ENCODE measurements around the gene ZNF230. TPM values are rescaled to one million over a fixed set of nuclear protein-coding genes. Genes with fewer than 3 reads are reported as not detected.

ZNF230 gene
- polyA plus RNA-seq, 1 donor (not counting 4 experiments of a cell fraction or from before 2014, with no cell fraction given), result 2.9 TPM

GRCh38 chr19:43984687-43985000, 18.1 kb upstream of the ZNF230 start:
- Histone ChIP-seq H3K9me3 (ENCODE audit: control insufficient read depth, low read depth, low read length) (no peaks in the 10 kb centered on the region), H3K27me3 (ENCODE audit: control insufficient read depth, extremely low read depth, insufficient read depth, low read length) (no peaks in the 10 kb centered on the region), H4K20me1 (ENCODE audit: control insufficient read depth, extremely low read depth, insufficient read depth, low read length) (no peaks in the 10 kb centered on the region), H3K79me2 (ENCODE audit: control insufficient read depth, insufficient read depth, low read length) (peaks cover 18% of the 10 kb centered on the region), H2AFZ (ENCODE audit: control insufficient read depth, low read length) (peak overlapping the region; percentile 95), H3K4me2 (ENCODE audit: control insufficient read depth, extremely low read depth, insufficient read depth, low read depth, low read length) (peak overlapping the region; percentile 86), H3K4me1 (ENCODE audit: control insufficient read depth, extremely low read depth, insufficient read depth, low read length) (no peaks in the 10 kb centered on the region), H3K4me3 (ENCODE audit: control insufficient read depth in 2 of 3, extremely low read depth in 1 of 3, insufficient read depth in 2 of 3, low read depth in 1 of 3, low read length in 3 of 3) (peak overlapping the region; percentile 82 to 91 (median 89)), H3K36me3 (ENCODE audit: control insufficient read depth in 2 of 2, extremely low read depth in 1 of 2, insufficient read depth in 2 of 2, low read length in 2 of 2) (peaks cover 6 to 7% of the 10 kb centered on the region in 2 experiments), H3K9ac (ENCODE audit: control insufficient read depth, extremely low read depth, insufficient read depth, low read length) (peak overlapping the region; percentile 78), H3K27ac (ENCODE audit: control insufficient read depth, insufficient read depth, low read length) (peak overlapping the region; percentile 70), H3K9me1 (ENCODE audit: control insufficient read depth, extremely low read depth, insufficient read depth, low read length) (no peaks in the 10 kb centered on the region)
- DNase-seq (ENCODE audit: low read depth, low spot score) (no peak), FAIRE-seq (no peak)
- TF ChIP-seq, protein P1, sequence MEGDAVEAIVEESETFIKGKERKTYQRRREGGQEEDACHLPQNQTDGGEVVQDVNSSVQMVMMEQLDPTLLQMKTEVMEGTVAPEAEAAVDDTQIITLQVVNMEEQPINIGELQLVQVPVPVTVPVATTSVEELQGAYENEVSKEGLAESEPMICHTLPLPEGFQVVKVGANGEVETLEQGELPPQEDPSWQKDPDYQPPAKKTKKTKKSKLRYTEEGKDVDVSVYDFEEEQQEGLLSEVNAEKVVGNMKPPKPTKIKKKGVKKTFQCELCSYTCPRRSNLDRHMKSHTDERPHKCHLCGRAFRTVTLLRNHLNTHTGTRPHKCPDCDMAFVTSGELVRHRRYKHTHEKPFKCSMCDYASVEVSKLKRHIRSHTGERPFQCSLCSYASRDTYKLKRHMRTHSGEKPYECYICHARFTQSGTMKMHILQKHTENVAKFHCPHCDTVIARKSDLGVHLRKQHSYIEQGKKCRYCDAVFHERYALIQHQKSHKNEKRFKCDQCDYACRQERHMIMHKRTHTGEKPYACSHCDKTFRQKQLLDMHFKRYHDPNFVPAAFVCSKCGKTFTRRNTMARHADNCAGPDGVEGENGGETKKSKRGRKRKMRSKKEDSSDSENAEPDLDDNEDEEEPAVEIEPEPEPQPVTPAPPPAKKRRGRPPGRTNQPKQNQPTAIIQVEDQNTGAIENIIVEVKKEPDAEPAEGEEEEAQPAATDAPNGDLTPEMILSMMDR (optimal IDR thresholded peaks at IDR 0.05 in 1 of 3, IDR thresholded peaks at IDR 0.05 in 1 of 3, conservative IDR thresholded peaks at IDR 0.05 in 1 of 3; ENCODE audit: extremely low read depth in 1 of 3, insufficient read depth in 2 of 3, low read length in 3 of 3), result no peak
- no peak for TF ChIP-seq EZH2 (IDR thresholded peaks at IDR 0.05; ENCODE audit: low read length)
- dilution Hi-C loops (cut with MboI; ENCODE audit: extremely low pct_ligation_motif_present, low sequenced_read_pairs), result no loop called here

DNA sequence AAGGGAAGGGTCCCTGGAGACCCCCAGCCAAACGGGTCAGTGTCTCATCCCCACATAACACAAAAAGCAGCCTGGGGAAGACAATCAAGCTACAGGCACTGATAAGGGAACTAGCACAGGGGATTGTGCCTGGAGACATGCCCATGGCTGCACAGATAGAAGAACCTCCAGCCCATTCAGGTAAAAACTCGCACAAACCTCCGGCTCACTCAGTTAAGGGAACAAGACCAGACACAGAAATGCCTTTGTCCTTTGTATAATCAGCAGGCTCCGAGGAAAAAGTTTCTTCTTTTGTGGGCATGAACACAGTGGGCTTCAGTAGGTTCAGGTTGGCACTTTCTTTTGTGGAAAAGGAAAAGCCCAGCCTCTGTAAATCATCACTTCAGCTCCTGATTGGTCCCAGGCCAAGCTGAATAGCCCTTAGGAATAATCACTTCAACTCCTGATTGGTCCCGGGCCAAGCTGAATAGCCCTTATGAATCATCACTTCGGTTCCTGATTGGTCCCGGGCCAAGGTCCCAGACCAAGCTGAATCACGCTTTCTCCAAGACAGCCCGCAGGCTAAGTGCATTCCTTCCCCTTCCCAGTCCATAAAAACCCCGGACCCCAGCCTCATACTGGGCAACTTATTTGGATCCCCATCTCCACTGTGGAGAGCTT, 5.0 kb upstream of the ZNF230 start:
- Histone ChIP-seq H3K4me3 (ENCODE audit: control insufficient read depth in 2 of 3, extremely low read depth in 1 of 3, insufficient read depth in 2 of 3, low read depth in 1 of 3, low read length in 3 of 3) (peak overlapping the region in 2 of 3 experiments; percentile 35 to 55), H2AFZ (ENCODE audit: control insufficient read depth, low read length) (peak overlapping the region; percentile 73), H3K4me1 (ENCODE audit: control insufficient read depth, extremely low read depth, insufficient read depth, low read length) (peaks cover 12% of the 10 kb centered on the region), H3K9ac (ENCODE audit: control insufficient read depth, extremely low read depth, insufficient read depth, low read length) (peak overlapping the region; percentile 45), H3K9me3 (ENCODE audit: control insufficient read depth, low read depth, low read length) (peaks cover 3% of the 10 kb centered on the region), H3K27ac (ENCODE audit: control insufficient read depth, insufficient read depth, low read length) (peak overlapping the region; percentile 66), H4K20me1 (ENCODE audit: control insufficient read depth, extremely low read depth, insufficient read depth, low read length) (no peaks in the 10 kb centered on the region), H3K27me3 (ENCODE audit: control insufficient read depth, extremely low read depth, insufficient read depth, low read length) (no peaks in the 10 kb centered on the region), H3K4me2 (ENCODE audit: control insufficient read depth, extremely low read depth, insufficient read depth, low read depth, low read length) (peak overlapping the region; percentile 84), H3K36me3 (ENCODE audit: control insufficient read depth in 2 of 2, extremely low read depth in 1 of 2, insufficient read depth in 2 of 2, low read length in 2 of 2) (peaks cover 7 to 10% of the 10 kb centered on the region in 2 experiments), H3K79me2 (ENCODE audit: control insufficient read depth, insufficient read depth, low read length) (no peaks in the 10 kb centered on the region), H3K9me1 (ENCODE audit: control insufficient read depth, extremely low read depth, insufficient read depth, low read length) (no peaks in the 10 kb centered on the region)
- DNase-seq (ENCODE audit: low read depth, low spot score) (peak; percentile 38), FAIRE-seq (peak; percentile 88)
- TF ChIP-seq, protein P1 (optimal IDR thresholded peaks at IDR 0.05 in 1 of 3, IDR thresholded peaks at IDR 0.05 in 1 of 3, conservative IDR thresholded peaks at IDR 0.05 in 1 of 3; ENCODE audit: extremely low read depth in 1 of 3, insufficient read depth in 2 of 3, low read length in 3 of 3), result no peak
- no peak for TF ChIP-seq EZH2 (IDR thresholded peaks at IDR 0.05; ENCODE audit: low read length)
- dilution Hi-C loops (cut with MboI; ENCODE audit: extremely low pct_ligation_motif_present, low sequenced_read_pairs), result no loop called here

Measured in keratinocyte (primary cell).